Heart left ventricle (tissue), 16 donors: ENCODE results near the gene PRKN. TPM values are rescaled to one million over a fixed set of nuclear protein-coding genes. Genes with fewer than 3 reads are reported as not detected.
A peak's percentile ranks its signal among the peaks of the same experiment; 100 is the strongest.

Experiments
- ATAC-seq, 4 donors: fragments of 200-7000 bp; cut with Tn5 transposase; one replicate each; pipeline ENCODE4 v1.9.1; 2020 to 2022; ENCODE audit warnings: moderate library complexity in 4 of 4, mild to moderate bottlenecking in 3 of 4, moderate number of reproducible peaks in 1 of 4
- DNase-seq, 5 donors: peaks; one replicate each; pipeline ENCODE4 v3.0.0-alpha.2; 2020
- H3K27ac ChIP-seq, 12 donors: fragments of 200-600 bp; sonication (generic) in 4 of 12; one replicate each; pipeline versions ENCODE4 v1.5.0 to v1.8.0; 2016 to 2022; ENCODE audit warnings: mild to moderate bottlenecking in 2 of 12
- H3K27me3 ChIP-seq, 9 donors: fragments of 200-600 bp; sonication (generic) in 2 of 9; one replicate each; pipeline versions ENCODE4 v1.5.1 to v1.8.0; 2016 to 2022; ENCODE audit warnings: mild to moderate bottlenecking in 3 of 9
- H3K36me3 ChIP-seq, 9 donors: fragments of 200-600 bp; sonication (generic) in 2 of 9; one replicate each; pipeline versions ENCODE4 v1.5.0 to v1.8.0; 2018 to 2022; ENCODE audit warnings: mild to moderate bottlenecking in 2 of 9
- H3K4me1 ChIP-seq, 12 donors: fragments of 200-600 bp; sonication (generic) in 4 of 12; one replicate each; pipeline versions ENCODE4 v1.5.0 to v1.8.0; 2016 to 2022; ENCODE audit warnings: mild to moderate bottlenecking in 3 of 12
- H3K4me3 ChIP-seq, 12 donors: fragments of 200-600 bp; sonication (generic) in 4 of 12; one replicate each; pipeline versions ENCODE4 v1.5.0 to v1.8.0; 2017 to 2022; ENCODE audit warnings: mild to moderate bottlenecking in 9 of 12, moderate library complexity in 4 of 12
- H3K9me3 ChIP-seq, 12 donors: fragments of 200-600 bp; sonication (generic) in 4 of 12; one replicate each; pipeline versions ENCODE4 v1.5.0 to v1.8.0; 2016 to 2022; ENCODE audit warnings: mild to moderate bottlenecking in 1 of 12
- POLR2A ChIP-seq, 2 donors: fragments of 450-650 bp; IDR thresholded peaks; one replicate each; pipeline ENCODE4 v1.6.1; 2017; ENCODE audit warnings: antibody characterized with exemption in 2 of 2, mild to moderate bottlenecking in 2 of 2, moderate library complexity in 2 of 2
- WGBS, 4 donors: extraction: QIAGEN DNeasy Blood & Tissue Kit in 2 of 4; methylation state at CpG; one replicate each; pipeline versions ENCODE4 v1.1.5 to v1.1.7; 2013 to 2018; 5-methylcytosine and 5-hydroxymethylcytosine counted together
- intact Hi-C, 10 donors: fragments of 100-400 bp; cut with DNase I; formaldehyde crosslinking; loops; one replicate each; pipeline versions ENCODE4 v1.11.1 to v1.14.2; 2022
- polyA plus RNA-seq, 2 donors: library from polyadenylated mRNA; stranded (reverse); fragments of 200-250 nt; gene quantifications; one replicate each; pipeline ENCODE4 v1.2.3, GENCODE V29; 2013
- total RNA-seq, 9 donors: library from RNA; depleted of rRNA in 2 of 9; stranded (reverse); fragments of >200 nt in 2 of 9; fragmentation: NEBNext Ultra II Directional in 3 of 9; extraction: Animal tissue kit (Norgen Biotek cat#: 25700) in 3 of 9; gene quantifications; one replicate each; pipeline versions ENCODE4 v1.1.0 to v1.2.4, GENCODE V29; 2016 to 2023
- TF ChIP-seq, protein P1 (sequence below), 12 donors: fragments of 200-600 bp; sonication (generic) in 4 of 12; IDR thresholded peaks; one replicate each; pipeline versions ENCODE4 v1.5.0 to v1.8.0; 2018 to 2022; ENCODE audit warnings: antibody characterized with exemption in 12 of 12, mild to moderate bottlenecking in 5 of 12
- donor health status: ischemic (EF 13 %, LVEDD 7.1; RV severe dilation, severe dysfunction).
- donor health status: healthy with polysubstance abuse.
- donor health status: DM: no; HTN: yes; CAD: no.
- donor health status: DM: no; HTN: no; CAD: no.
- donor health status: ischemic (EF 25% LVEDD 6.9; RV normal size, moderate dysfunction).
- donor health status: ischemic (EF 25% LVEDD 5.7; RV mildly dilated, moderate dysfunction).
- donor health status: healthy.
- donor health status: DM: yes; HTN: yes; CAD: no.
- donor health status: ischemic (EF 35%, LVEDD 5.7; RV mildly dilated, moderate dysfunction).
- donor health status: nonischemic (EF 11% LVEDD 7.7; RV severe dilation, severe dysfunction).
- donor health status: DM: yes; HTN: yes; CAD: no.
- donor health status: PGD.
- donor health status: ischemic (EF 29% LVEDD 5.4; RV normal size, mild dysfunction).
- donor health status: nonischemic (EF 23%, LVEDD 6.1; RV moderate dilation, normal function).

PRKN gene
- total and polyA plus RNA-seq, 11 donors, result 3.4 to 32.5 (median 21.2) TPM

DNA sequence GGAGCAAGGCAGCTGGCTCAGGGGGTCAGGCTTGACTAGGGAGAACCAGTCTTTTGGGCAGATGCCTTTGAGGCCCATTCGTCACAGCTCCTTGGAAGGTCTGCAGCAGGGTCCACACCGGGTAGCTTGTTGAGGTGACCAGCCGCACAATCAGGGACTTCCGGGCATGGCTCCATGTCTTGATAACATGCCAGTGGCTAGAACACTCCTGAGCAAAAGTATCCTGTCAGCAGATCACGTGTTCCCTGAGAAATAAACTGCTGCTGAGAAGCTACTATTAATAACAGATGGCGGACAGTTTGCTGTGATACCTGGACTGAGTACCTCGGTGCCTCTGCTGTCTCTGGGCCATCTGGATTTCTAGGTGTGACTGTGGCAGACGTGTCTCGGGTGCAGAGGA, 235.9 kb downstream of the PRKN start:
- intact Hi-C loops, result no loop called here
- TF ChIP-seq, protein P1, sequence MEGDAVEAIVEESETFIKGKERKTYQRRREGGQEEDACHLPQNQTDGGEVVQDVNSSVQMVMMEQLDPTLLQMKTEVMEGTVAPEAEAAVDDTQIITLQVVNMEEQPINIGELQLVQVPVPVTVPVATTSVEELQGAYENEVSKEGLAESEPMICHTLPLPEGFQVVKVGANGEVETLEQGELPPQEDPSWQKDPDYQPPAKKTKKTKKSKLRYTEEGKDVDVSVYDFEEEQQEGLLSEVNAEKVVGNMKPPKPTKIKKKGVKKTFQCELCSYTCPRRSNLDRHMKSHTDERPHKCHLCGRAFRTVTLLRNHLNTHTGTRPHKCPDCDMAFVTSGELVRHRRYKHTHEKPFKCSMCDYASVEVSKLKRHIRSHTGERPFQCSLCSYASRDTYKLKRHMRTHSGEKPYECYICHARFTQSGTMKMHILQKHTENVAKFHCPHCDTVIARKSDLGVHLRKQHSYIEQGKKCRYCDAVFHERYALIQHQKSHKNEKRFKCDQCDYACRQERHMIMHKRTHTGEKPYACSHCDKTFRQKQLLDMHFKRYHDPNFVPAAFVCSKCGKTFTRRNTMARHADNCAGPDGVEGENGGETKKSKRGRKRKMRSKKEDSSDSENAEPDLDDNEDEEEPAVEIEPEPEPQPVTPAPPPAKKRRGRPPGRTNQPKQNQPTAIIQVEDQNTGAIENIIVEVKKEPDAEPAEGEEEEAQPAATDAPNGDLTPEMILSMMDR (IDR thresholded peaks at IDR 0.05), result no peak
- no peak for TF ChIP-seq POLR2A (IDR thresholded peaks at IDR 0.05)
- peak in 3 of 4 donors; percentile 63 to 79 (median 76) for ATAC-seq
- DNase-seq, result peak in 3 of 5 donors; percentile 30 to 46 (median 35)
- Histone ChIP-seq H3K4me3 (no peak overlapping the region), H3K36me3 (no peaks in the 10 kb centered on the region), H3K4me1 (peaks cover 0 to 10% (median 0%) of the 10 kb centered on the region in 12 donors), H3K9me3 (no peaks in the 10 kb centered on the region), H3K27me3 (no peaks in the 10 kb centered on the region), H3K27ac (no peak overlapping the region)
- WGBS, 4 donors, result 52 to 67% (median 66%) methylated on average over 7 to 9 of the region's 9 CpGs

DNA sequence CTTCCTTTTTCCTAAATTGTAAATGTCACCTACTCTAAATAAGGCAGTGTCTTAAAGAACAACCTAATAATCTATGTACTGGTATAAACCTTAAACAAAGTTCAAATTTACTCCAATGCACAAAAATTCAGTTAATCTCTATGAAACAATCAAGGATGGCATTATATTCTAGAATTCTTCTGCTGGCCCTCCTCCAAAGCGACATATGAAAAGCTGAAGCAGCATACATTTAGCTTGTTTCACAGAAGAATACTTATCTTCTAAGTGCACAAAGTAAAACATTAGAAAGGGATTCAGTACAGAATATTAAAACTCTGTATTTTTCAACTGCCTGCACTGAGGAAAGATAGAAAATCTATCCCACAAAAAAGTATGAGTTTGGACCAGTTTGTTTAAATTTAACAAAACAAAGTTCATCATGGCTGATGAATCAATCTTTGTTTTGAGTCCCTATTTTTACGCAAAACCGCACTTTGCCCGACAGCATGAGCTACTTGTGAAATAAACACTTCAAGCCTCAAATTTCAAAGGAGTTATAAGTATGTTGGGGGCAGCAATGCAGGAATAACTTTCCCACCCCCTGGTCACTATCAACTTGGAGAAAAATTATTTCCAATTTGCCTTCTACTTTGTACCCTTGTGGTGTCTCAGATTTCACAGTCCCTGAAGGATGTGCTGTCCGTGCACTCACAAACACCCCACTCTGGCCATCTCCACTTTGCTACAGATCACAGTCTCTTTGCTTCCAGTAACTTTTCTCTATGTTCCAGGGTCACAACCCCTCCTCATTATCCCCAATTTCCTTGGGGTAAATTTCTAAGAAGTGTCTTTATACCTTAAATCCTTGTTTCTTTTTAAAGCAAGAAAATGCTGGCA, 238.2 kb downstream of the PRKN start:
- whole genome bisulfite sequencing, 4 donors, result 94 to 97% (median 95%) methylated on average over 5 of the region's 5 CpGs
- Histone ChIP-seq H3K4me3 (no peak overlapping the region), H3K36me3 (no peaks in the 10 kb centered on the region), H3K9me3 (no peaks in the 10 kb centered on the region), H3K27ac (no peak overlapping the region), H3K4me1 (peaks cover 0 to 19% (median 1%) of the 10 kb centered on the region in 12 donors), H3K27me3 (no peaks in the 10 kb centered on the region)
- intact Hi-C loops, result no loop called here
- no peak for ATAC-seq
- TF ChIP-seq, protein P1 (IDR thresholded peaks at IDR 0.05), result no peak
- no peak for TF ChIP-seq POLR2A (IDR thresholded peaks at IDR 0.05)
- no peak for DNase-seq

DNA sequence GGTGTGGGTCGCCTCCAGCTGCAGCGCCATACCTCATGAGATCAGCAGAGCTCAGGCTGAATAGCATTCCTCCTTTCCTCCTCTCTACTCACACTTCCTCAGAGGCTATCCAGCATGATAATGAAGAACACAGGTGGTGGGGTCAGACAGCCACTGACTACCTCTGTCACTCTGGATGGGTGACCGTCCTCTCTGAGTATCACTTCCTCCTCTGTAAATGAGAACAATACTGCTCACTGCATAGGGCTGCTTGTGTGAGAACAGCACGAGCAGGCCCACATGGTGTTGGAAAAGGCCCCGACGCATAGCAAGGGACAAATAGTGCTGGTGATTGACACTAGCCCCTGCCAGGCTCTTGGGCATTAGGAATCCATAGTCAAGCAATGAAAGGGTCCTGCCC, 239.1 kb downstream of the PRKN start:
- intact Hi-C loops, result no loop called here
- TF ChIP-seq, protein P1 (IDR thresholded peaks at IDR 0.05), result no peak
- no peak for TF ChIP-seq POLR2A (IDR thresholded peaks at IDR 0.05)
- 93 to 96% (median 94%) methylated on average over 5 to 6 of the region's 6 CpGs for WGBS, 4 donors
- Histone ChIP-seq H3K27me3 (no peaks in the 10 kb centered on the region), H3K9me3 (no peaks in the 10 kb centered on the region), H3K27ac (no peak overlapping the region), H3K4me1 (peaks cover 0 to 19% (median 1%) of the 10 kb centered on the region in 12 donors), H3K4me3 (no peak overlapping the region), H3K36me3 (no peaks in the 10 kb centered on the region)
- DNase-seq (no peak), ATAC-seq (no peak)

DNA sequence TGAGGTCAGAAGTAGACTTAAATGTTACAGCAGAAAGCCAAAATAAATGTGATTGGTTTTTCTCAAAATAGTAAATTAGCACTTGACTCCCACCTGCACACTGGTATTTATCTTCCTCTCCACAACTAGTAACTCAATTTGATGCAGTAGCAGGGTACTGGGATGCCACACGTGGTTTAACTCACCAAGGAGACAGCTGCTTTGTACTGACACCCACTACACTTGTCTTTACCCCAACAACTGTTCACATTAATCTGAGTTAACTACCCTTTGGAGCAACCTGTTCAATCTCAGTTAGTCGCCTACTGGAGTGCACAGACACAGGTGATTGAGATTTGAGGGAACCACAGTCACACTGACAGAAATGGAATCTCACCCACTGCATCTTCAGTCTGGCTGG, 242.1 kb downstream of the PRKN start:
- no peak overlapping the region for H3K27ac ChIP-seq
- TF ChIP-seq, protein P1 (IDR thresholded peaks at IDR 0.05), result no peak
- no peak for TF ChIP-seq POLR2A (IDR thresholded peaks at IDR 0.05)
- 43 to 60% (median 55%) methylated on average over 2 of the region's 2 CpGs for WGBS, 4 donors

More for the DNA sequence above, 242.1 kb downstream of the PRKN start:
- Histone ChIP-seq H3K9me3 (no peaks in the 10 kb centered on the region), H3K27me3 (no peaks in the 10 kb centered on the region), H3K4me1 (peaks cover 0 to 21% (median 3%) of the 10 kb centered on the region in 12 donors), H3K36me3 (no peaks in the 10 kb centered on the region), H3K4me3 (peak overlapping the region in 8 of 12 donors; percentile 26 to 51 (median 37))
- ATAC-seq (no peak), DNase-seq (no peak)
- intact Hi-C loops, result no loop called here
